Thoracic aorta (tissue), 2 donors: ENCODE results near the gene IL27RA. TPM values are rescaled to one million over a fixed set of nuclear protein-coding genes. Genes with fewer than 3 reads are reported as not detected.

ENCODE experiments used
- ATAC-seq: fragments of 150-250 bp; one replicate; pipeline ENCODE4 v1.8.0; 2017; ENCODE audit warnings: low read depth; ENCODE audit not compliant: insufficient number of reproducible peaks, low FRiP score
- DNase-seq: peaks from one replicate; pipeline ENCODE4 v3.0.0-alpha.2; 2020; ENCODE audit warnings: low spot score
- H3K27ac ChIP-seq, 2 donors: fragments of 200-600 bp; sonication (generic); 1 replicate in 1 of 2; 2 replicates in 1 of 2; pipeline ENCODE4 v1.5.1; 2016; ENCODE audit warnings: mild to moderate bottlenecking in 2 of 2, moderate library complexity in 2 of 2
- H3K27me3 ChIP-seq: fragments of 200-600 bp; sonication (generic); replicated peaks from 2 replicates; pipeline ENCODE4 v1.6.0; 2016; ENCODE audit warnings: mild to moderate bottlenecking; ENCODE audit not compliant: insufficient read depth
- H3K36me3 ChIP-seq: fragments of 200-600 bp; sonication (generic); one replicate; pipeline ENCODE4 v1.5.1; 2016
- H3K4me1 ChIP-seq, 2 donors: fragments of 200-600 bp; sonication (generic); 1 replicate in 1 of 2; 2 replicates in 1 of 2; pipeline versions ENCODE4 v1.5.1 to v1.6.0; 2016; ENCODE audit warnings: low read depth in 2 of 2, mild to moderate bottlenecking in 1 of 2; ENCODE audit not compliant: control insufficient read depth in 1 of 2
- H3K4me3 ChIP-seq: fragments of 200-600 bp; sonication (generic); 2 replicates; pipeline ENCODE4 v1.5.1; 2016; ENCODE audit warnings: mild to moderate bottlenecking
- H3K9me3 ChIP-seq: fragments of 200-600 bp; sonication (generic); 2 replicates; pipeline ENCODE4 v1.5.1; 2016
- total RNA-seq, 2 donors: library from RNA; depleted of rRNA; stranded (reverse); fragments of >200 nt; gene quantifications; one replicate each; pipeline versions ENCODE4 v1.1.0 to v1.2.3, GENCODE V29; 2016
- TF ChIP-seq, protein P1 (sequence below): fragments of 200-600 bp; sonication (generic); IDR thresholded peaks from one replicate; pipeline ENCODE4 v1.5.1; 2019; ENCODE audit warnings: antibody characterized with exemption

The IL27RA gene
- total RNA-seq, 2 donors from 2014 or later = 1.1 to 5.3 TPM

GRCh38 chr19:14056741-14057356, 25.3 kb downstream of the IL27RA start:
- Histone ChIP-seq H3K4me1 (peaks cover 0 to 14% of the 10 kb centered on the region in 2 donors), H3K27me3 (no peaks in the 10 kb centered on the region)
- ATAC-seq = no peak

DNA sequence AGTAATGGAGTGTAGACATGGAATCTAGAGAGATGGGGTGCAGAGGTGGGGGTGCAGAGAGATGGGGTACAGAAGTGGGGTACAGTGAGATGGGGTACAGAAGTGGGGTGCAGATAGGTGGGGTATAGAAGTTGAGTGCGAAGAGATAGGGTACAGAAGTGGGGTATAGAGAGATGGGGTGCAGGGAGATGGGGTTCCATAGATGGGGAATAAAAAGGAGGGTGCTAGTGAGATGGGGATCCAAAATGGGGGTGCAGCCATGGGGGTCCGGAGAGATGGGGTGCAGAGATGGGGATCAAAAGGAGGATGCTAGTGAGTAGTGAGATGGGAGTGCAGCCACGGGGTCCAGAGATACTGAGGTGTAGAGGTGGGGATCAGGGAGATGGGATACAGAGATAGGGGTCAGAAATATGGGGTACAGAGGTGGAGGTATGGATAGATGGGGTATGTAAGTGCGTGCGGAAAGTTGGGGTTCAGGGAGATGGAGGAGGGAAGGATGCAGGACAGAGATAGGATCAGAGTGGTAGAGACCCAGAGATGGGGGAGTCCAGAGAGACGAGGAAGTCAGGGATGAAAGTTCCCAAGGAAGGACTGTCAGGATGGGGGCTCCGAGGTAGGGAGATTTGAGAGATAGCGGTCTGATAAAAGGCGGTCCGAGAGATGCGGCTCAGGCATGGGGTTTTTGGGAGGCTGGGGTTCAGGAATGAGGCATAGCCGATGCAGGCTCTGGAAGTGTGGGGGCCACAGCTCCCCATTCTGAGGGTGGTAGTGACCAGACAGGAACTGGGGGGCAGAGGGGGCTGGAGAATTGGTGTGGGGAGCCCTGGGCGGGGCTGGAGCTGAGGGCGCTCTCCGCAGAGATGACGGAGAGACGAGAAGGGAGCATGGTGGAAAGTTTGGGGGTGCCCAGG, 26.9 kb downstream of the IL27RA start:
- H3K9me3 ChIP-seq = no peaks in the 10 kb centered on the region
- H3K27me3 ChIP-seq = no peaks in the 10 kb centered on the region
- TF ChIP-seq, protein P1, sequence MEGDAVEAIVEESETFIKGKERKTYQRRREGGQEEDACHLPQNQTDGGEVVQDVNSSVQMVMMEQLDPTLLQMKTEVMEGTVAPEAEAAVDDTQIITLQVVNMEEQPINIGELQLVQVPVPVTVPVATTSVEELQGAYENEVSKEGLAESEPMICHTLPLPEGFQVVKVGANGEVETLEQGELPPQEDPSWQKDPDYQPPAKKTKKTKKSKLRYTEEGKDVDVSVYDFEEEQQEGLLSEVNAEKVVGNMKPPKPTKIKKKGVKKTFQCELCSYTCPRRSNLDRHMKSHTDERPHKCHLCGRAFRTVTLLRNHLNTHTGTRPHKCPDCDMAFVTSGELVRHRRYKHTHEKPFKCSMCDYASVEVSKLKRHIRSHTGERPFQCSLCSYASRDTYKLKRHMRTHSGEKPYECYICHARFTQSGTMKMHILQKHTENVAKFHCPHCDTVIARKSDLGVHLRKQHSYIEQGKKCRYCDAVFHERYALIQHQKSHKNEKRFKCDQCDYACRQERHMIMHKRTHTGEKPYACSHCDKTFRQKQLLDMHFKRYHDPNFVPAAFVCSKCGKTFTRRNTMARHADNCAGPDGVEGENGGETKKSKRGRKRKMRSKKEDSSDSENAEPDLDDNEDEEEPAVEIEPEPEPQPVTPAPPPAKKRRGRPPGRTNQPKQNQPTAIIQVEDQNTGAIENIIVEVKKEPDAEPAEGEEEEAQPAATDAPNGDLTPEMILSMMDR = no peak
- no peak for DNase-seq
- no peak for ATAC-seq
- H3K4me1 ChIP-seq = peaks cover 0 to 14% of the 10 kb centered on the region in 2 donors
- no peaks in the 10 kb centered on the region for H3K36me3 ChIP-seq
- H3K4me3 ChIP-seq = no peak overlapping the region
- H3K27ac ChIP-seq = no peak overlapping the region

More at GRCh38 chr19:14056741-14057356, 25.3 kb downstream of the IL27RA start:
- no peak overlapping the region for H3K27ac ChIP-seq
- TF ChIP-seq, protein P1 = no peak
- H3K36me3 ChIP-seq = no peaks in the 10 kb centered on the region
- peak overlapping the region; percentile 63 for H3K4me3 ChIP-seq
- no peak for DNase-seq
- H3K9me3 ChIP-seq = no peaks in the 10 kb centered on the region

DNA sequence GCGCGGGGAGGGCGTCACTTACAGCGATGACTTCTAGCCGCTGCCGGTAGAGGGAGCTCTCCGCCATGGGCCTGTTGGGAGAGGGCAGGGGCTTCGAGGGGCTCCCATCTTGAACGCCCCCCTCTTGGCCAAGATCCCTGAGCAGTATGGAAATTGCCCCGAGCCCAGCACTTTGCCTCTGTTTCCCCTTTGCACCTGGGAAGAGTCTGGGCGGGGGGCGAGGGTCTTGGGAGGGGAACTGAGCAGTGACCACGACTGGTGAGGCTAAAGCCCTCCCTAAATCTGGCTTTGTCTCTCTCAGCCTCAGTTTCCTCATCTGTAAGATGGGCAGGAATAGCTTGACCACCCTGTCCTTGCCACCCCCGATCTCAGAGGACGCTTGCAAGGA, 27.5 kb downstream of the IL27RA start:
- Histone ChIP-seq H3K27ac (no peak overlapping the region), H3K4me1 (peaks cover 0 to 14% of the 10 kb centered on the region in 2 donors), H3K4me3 (no peak overlapping the region), H3K36me3 (no peaks in the 10 kb centered on the region), H3K9me3 (no peaks in the 10 kb centered on the region), H3K27me3 (no peaks in the 10 kb centered on the region)
- ATAC-seq = no peak
- TF ChIP-seq, protein P1 = no peak
- DNase-seq = no peak

DNA sequence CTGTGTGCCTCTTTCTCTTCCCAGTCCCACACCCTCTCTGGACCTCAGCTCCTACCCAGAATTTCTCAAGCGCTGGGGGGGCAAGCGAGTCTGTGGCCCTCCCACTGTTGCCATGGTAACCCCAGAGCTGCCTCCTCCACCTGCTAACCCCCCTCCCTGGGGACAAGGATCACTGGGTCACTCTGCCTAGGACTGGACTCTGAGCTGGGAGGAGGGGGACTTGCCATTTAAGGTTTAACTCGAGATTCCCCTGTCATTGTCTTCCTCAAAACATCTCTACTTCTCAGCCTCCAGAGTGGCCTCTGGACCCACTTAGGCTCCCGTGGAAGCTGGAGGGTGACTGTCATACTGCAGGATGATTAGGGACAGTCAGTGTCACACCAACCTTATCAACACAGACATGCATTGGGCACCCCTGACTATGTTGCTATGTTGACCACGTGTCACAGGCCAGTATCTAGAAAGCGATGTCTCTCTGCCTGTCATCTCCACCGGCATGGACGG, 28.1 kb downstream of the IL27RA start:
- ATAC-seq (no peak), DNase-seq (no peak)
- Histone ChIP-seq H3K4me1 (peaks cover 0 to 14% of the 10 kb centered on the region in 2 donors), H3K27ac (no peak overlapping the region), H3K4me3 (no peak overlapping the region), H3K27me3 (no peaks in the 10 kb centered on the region), H3K36me3 (no peaks in the 10 kb centered on the region), H3K9me3 (no peaks in the 10 kb centered on the region)
- TF ChIP-seq, protein P1 = no peak

DNA sequence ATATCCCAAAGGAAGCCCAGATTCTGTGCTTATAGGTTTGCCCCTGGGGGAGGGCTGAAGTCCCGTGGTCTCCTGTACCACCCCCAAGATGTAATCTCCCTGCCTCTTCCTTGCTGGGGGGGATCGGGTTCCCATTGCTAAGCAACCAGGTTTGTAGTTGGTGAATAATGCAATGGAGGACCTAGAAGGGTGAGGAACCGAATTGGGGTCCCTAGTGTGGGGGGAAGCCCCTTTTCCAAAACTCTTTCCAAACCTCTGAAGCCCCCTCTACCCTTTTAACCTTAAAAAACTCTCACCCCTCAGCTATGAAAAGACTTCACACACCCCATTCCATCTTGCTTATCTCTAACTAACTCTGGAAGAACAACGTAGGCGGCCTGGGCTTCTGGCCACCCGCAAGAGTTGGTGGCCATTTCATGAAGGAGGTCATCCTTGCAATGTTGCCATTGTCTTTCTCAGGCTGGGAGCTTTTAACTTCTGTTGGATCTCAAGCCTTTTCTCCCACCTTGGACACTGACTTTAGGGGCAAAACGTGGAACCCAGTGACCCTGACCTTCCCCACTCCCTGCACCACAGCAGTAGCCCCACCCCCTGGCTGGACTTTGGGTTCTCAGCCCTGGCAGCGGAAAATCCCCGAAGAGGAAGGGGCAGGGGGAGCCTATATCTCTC, 29.7 kb downstream of the IL27RA start:
- H3K27ac ChIP-seq = no peak overlapping the region

More for the DNA sequence above, 29.7 kb downstream of the IL27RA start:
- TF ChIP-seq, protein P1 = no peak
- Histone ChIP-seq H3K36me3 (no peaks in the 10 kb centered on the region), H3K9me3 (no peaks in the 10 kb centered on the region), H3K4me1 (peaks cover 0 to 14% of the 10 kb centered on the region in 2 donors), H3K4me3 (no peak overlapping the region), H3K27me3 (no peaks in the 10 kb centered on the region)
- DNase-seq (no peak), ATAC-seq (no peak)
